Adipose tissue (tissue), 3 donors: Measurements from ENCODE around the gene TUBA3E. TPM values are rescaled to one million over a fixed set of nuclear protein-coding genes. Genes with fewer than 3 reads are reported as not detected.
"Not testable (repeated sequence)": the region's sequence is repeated elsewhere in the genome, so short reads cannot be mapped to it uniquely, and the experiment has no call there.

ENCODE experiments used
- H3K27ac ChIP-seq: one replicate; pipeline ENCODE4 v1.5.1; 2013; ENCODE audit warnings: low read depth, low read length
- WGBS, 3 donors: extraction: QIAGEN DNeasy Blood & Tissue Kit; methylation state at CpG; one replicate each; pipeline ENCODE4 v1.1.7; 2013; 5-methylcytosine and 5-hydroxymethylcytosine counted together
- polyA plus RNA-seq, 3 donors: library from polyadenylated mRNA; stranded (reverse); fragments of 200-250 nt; gene quantifications; one replicate each; pipeline ENCODE4 v1.2.3, GENCODE V29; 2013
- donor health status: healthy with polysubstance abuse.
- donor health status: Bipolar disorder and iron deficiency.
- donor health status: healthy.

Gene TUBA3E
- polyA plus RNA-seq, 3 donors = 0.05 TPM; not detected in 2

DNA sequence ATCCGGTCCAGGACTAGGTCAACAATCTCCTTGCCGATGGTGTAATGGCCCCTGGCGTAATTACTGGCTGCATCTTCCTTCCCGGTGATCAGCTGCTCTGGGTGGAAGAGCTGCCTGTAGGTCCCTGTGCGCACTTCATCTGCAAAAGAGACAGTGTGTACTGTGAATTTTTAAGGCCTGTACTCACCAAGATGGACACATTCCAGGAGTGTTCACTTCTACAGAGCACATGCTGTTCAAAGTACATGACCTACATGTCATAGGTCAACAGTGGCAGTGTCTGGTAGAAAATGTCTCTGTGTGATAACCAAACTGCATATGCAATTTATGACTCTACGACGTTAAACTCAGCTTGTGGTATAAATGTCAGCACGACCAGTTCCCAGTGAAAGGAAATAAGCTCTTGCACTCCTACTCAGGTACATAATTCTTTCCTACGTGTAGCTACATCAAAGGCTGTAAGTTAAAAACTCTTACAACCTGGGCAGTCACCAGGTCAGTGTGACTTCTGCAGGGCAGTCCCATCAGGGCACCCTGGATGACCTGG lies 3.1 kb downstream of the TUBA3E start:
- 68 to 85% (median 83%) methylated on average over 9 of the region's 9 CpGs for WGBS, 3 donors
- not testable (repeated sequence) for H3K27ac ChIP-seq

DNA sequence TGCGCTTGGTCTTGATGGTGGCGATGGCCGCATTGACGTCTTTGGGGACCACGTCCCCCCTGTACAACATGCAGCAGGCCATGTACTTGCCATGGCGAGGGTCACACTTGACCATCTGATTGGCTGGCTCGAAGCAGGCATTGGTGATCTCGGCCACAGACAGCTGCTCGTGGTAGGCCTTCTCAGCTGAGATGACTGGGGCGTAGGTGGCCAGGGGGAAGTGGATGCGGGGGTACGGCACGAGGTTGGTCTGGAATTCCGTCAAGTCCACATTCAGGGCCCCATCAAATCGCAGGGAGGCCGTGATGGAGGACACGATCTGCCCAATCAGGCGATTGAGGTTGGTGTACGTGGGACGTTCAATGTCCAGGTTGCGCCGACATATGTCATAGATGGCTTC lies 4.4 kb downstream of the TUBA3E start:
- WGBS, 3 donors = 89 to 91% (median 90%) methylated on average over 22 of the region's 22 CpGs
- not testable (repeated sequence) for H3K27ac ChIP-seq

DNA sequence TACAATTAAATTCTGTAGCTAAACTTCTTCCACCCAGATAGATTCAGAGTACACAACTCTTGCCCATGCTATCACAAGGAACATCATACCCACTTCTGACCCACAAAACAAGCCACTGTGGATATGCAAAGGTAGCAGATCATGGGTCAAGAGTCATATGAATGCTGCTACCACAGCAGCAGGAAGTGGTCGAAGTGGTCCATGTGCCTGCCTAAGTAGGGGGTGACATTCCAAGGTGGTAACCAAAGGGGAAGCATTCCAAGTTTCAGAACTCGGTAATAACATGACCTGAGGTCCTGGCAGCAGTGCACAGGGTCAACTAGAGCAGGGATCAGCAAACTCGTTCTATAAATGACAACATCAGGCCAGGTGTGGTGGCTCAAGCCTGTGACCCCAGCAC lies 5.8 kb downstream of the TUBA3E start:
- 75 to 80% (median 76%) methylated on average over 3 of the region's 3 CpGs for WGBS, 3 donors
- not testable (repeated sequence) for H3K27ac ChIP-seq

DNA sequence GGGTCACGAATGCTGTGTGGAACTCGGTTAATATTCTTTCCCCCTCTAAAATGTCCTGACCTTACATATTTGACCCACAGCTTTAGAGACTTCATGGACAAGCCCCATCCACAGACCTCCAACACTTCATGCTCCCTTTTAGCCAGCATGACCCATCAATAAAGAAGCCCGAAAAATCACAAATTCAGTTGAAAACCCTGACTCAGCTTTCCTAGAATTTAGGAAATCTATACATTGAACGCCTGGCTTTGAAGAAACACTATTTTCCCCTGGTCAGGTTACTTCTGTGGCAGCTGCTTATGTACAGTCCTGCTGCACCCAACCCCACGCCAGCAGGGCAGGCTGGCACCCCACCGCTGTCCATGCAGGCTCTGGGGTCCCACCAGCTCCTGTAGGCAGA lies 6.9 kb downstream of the TUBA3E start:
- H3K27ac ChIP-seq = not testable (repeated sequence)
- whole genome bisulfite sequencing, 3 donors = 91 to 95% (median 95%) methylated on average over 6 of the region's 6 CpGs

DNA sequence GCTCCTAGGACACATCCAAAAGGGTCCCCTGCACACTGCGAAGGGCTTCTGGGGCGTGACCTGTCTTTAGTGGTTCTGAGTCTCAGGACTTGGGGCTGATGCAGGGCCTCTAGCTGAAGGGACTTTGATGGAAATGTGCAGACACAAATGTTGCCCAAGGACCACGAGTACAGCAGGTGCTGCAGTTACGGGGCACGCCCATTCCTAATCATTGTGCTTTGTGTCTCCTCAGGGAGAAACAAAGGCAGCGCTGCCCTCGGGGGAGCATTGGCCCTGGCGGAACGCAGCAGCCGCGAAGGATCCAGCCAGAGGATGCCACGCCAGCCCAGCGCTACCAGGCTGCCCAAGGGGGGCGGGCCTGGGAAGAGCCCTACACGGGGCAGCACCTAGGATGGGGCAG lies 8.0 kb downstream of the TUBA3E start:
- 90 to 93% (median 91%) methylated on average over 15 of the region's 15 CpGs for WGBS, 3 donors
- H3K27ac ChIP-seq = no peak overlapping the region

DNA sequence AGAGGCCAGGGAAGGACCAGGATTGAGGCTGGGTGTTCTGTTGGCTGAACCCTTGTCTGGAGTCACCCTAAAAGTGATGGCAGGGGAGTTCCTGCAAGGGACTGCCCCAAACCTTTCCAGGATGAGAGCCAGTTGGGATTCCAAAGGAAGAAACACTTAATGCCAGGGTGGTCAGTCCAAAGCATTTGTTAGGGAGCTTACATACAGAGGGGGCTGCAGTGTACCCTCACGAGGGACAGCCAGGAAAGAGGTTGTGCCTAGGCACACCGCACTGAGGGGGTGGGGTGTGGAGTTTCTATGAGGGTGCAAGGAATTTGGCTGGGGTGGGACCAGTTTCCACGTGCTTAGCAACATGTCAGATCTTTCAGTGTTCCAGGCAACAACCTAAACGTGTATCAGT lies 9.3 kb downstream of the TUBA3E start:
- 70 to 87% (median 78%) methylated on average over 3 to 4 of the region's 4 CpGs for WGBS, 3 donors
- H3K27ac ChIP-seq = not testable (repeated sequence)

DNA sequence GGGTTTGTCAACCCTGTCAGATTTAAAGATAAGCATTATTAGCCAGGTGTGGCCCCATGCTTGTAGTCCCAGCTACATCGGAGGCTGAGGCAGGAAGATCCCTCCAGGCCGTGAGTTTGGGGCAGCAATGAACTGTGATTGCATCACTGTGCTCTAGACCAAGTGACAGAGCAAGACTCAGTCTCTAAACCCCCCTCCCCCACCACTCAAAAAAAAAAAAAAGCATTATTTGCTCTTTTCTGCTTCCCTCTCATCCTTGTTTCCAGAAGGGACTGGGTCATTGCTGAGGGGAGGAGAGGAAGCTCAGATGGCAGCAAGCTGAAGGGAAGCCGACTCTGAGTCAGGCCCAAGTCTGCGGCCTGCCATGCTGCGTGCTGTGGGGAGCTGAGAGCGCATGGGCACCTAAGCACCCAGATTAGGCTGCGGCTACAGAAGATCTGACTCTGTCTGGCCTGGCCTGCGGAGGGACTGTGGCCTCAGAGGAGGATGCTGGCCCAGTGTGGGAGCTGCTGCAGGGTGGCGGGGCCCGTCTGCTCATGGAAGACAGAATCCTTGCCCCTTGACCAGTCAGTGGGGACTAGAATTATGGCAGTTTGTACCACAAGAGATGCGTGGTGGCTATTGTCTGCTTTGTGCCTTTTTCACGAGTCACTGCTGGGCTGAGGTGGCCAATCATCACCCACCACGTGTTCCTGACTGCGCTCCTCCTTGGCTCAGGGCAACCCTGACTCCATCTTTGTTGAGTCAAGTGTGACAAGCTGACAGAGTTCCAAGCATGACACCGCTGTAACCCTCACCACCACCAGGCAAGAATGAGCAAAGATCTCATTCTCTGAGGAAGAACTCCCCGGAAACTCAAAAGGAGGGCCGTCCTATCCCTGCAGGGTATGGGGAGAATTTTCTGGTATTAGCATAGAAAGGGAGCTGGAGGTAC lies 10.1 kb downstream of the TUBA3E start:
- WGBS, 3 donors = 88 to 91% (median 90%) methylated on average over 17 of the region's 17 CpGs
- not testable (repeated sequence) for H3K27ac ChIP-seq

DNA sequence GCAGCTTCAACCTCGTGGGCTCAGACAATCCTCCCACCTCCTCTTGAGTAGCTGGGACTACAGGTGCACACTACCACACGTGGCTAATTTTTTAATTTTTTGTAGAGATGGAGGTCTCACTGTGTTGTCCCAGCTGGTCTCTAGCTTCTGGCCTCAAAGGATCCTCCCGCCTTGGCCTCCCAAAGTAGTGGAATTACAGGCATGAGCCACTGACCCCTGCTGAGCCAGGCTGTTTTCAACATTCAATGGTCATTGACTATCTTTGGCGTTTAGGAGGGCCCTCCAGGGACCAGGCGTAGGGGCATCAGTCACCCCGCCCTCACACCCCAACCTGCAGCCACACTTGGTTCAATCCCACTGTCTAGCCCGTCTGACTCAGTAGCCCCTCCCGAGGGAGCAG lies 11.0 kb downstream of the TUBA3E start:
- 79 to 91% (median 79%) methylated on average over 6 to 8 of the region's 8 CpGs for WGBS, 3 donors
- no peak overlapping the region for H3K27ac ChIP-seq

DNA sequence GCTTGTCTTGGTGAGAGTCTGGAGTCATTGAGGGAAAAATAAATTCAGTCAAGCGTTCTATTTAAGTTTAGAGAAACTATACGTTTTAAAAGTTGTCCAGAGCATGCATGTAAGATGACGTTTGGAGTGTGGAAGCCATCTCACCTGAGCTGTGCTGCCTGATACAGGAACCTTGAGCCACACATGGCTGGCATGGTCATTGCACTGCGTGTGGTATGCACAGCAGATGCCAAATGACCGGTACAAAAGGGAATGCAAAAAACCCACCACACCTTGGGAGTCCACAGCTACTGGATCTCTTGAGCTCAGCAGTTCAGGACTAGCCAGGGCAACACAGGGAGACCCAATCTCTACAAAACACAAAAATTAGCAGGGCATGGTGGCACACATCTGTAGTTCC lies 11.8 kb downstream of the TUBA3E start:
- no peak overlapping the region for H3K27ac ChIP-seq
- WGBS, 3 donors = 85 to 88% (median 86%) methylated on average over 5 of the region's 5 CpGs

DNA sequence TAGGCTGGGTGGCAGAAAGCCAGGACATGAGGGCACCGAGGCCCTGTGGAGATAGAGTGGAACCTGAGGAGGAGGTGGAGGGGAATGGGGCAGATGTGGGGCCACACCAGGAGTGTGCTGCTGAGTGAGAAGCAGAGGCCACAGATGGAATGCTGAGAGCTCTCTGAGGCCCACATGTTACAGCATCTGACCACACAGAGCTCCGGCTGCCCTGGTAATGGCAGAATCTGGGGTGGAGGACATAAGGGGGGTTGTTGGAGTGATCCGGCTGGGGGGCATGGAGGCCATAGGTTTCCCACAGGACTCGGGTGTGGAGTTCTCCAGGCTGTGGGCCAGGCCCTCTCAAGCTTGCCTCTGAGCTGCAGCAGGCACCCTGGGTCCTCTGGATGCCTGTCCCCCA lies 12.3 kb downstream of the TUBA3E start:
- 80 to 85% (median 81%) methylated on average over 4 of the region's 4 CpGs for WGBS, 3 donors
- H3K27ac ChIP-seq = no peak overlapping the region

DNA sequence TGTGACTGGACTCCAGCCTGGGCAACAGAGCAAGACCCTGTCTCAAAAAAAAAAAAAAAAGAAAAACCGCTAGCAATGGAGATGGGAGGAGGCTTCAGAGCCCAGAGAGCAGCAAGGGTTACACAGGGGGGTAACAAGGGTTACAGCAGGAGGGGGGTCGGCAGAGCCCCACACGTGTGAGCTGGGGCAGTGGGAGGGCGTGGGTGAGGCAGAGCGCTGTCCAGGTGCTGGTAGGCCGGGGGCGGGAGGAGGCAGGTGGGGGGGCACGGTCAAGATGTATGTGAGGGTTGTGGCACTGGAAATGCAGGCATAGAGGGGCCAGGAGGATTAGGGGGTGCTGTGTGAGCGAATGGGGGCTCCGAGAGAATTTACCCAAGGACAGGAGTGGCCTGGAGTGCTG lies 12.8 kb downstream of the TUBA3E start:
- 80 to 91% (median 89%) methylated on average over 4 to 10 of the region's 10 CpGs for WGBS, 3 donors
- no peak overlapping the region for H3K27ac ChIP-seq

DNA sequence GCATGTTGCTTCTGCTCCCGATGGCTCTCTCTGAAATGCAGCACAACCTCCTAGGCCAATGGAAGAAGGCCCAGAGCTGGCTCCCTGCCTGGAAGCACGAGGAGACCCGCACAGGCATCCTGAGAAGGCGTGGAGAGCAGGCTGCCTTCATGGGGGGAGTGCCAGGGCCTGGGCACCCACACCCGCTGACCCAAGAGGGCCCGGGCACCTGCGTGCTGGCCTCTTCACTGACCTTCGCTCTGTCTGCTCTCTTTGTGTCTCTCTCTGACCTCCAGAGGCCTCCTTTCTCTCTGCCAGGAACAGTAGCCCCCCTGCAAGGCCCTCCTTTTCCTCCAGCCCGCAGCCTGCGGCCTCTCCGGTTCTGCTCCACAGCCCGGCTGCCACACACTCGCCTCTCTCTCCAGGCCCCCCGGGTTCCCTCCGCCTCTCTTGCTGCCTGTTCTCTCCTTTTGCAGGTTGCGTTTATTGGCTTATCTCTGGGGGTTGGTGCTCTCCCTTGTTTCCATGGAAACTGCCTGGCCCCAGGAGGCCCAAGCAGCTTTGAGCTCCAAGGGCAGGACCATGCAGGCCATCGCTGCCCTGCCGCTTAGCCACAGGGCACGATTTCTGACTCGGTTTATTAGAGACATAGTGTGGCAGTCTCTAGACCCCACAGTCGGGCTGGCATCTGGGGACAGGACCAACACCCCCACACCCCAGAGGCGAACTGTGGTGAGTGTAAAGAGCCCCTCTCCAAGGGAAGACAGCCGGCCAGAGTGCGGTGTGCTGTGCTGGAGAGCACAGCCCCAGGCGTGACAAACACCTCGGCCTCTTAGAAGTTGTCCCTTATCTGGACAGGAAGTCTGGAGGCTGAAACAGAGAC lies 14.5 kb downstream of the TUBA3E start:
- WGBS, 3 donors = 55 to 75% (median 75%) methylated on average over 23 to 26 of the region's 26 CpGs
- H3K27ac ChIP-seq = no peak overlapping the region

DNA sequence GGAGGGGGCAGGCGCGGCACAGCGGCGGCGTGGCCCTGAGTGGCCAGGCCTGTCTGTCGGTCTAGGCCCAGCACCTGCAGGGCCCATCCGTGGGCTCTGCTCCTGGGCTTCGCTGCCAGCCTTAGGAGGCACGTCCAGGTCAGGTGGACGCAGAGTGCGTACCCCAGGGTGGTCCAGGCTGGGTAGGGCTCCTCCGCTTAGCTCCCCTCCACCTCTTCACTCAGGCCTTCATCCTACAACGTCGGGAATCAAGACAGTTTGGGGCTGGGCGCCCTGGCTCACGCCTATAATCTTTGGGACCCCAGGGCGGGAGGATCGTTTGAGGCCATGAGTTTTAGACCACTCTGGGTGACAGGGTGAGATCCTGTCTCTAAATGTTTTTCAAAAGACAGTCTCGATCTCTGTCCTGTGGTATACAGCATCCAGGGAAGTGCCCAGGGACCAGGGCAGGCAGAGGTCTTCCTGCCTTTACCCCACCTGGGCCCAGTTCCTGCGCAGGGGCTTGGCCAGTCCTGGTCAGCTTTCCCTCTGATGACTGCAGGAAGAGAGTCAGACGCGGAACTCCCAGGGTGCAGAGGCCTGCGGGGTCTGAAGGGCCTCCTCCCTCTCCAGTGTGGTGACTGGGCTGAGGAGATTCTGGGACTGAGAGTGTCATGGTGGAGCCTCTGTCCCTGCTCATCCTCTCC lies 15.3 kb downstream of the TUBA3E start:
- not testable (repeated sequence) for H3K27ac ChIP-seq
- WGBS, 3 donors = 23 to 30% (median 26%) methylated on average over 18 to 23 of the region's 23 CpGs

DNA sequence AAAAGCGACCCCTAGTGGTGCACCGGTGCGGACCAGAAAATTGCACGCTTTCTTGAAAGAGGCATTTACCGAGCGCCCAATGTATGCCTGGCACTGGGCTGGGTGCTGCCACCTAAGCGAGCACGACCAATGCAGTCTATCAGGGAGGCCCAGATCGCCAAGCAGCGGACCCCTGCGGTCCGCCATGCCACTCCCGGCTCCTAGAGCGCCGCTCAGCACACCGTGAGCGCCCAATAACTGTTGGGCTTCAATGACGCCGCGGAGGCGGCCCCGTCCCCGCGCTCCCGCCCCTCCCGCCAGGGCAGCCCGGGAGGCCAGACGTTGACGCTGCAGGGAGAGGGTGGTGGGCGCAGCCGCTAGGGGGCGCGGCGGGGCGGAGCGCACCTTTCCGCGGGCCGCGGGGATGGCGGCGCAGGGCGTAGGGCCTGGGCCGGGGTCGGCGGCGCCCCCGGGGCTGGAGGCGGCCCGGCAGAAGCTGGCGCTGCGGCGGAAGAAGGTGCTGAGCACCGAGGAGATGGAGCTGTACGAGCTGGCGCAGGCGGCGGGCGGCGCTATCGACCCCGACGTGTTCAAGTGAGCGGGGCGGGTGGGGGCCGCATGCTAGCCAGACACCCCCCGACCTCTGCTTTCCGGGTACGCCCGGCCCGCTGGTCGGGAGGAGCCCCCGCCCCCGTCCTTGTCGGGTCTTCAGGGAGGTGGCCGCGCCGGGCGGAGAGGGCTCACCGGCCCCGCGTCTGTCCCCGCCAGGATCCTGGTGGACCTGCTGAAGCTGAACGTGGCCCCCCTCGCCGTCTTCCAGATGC lies 16.2 kb downstream of the TUBA3E start, which contains the start of gene MZT2B:
Gene MZT2B, plus strand, starts transcription at position 383 of the 803 bp plus-strand sequence. Its CDS starts 21 bp downstream, at position 404.
- H3K27ac ChIP-seq = peak within 1 kb of the TSS; percentile 40
- 0 to 1% (median 1%) methylated on average over 77 to 83 of the region's 86 CpGs for WGBS, 3 donors

DNA sequence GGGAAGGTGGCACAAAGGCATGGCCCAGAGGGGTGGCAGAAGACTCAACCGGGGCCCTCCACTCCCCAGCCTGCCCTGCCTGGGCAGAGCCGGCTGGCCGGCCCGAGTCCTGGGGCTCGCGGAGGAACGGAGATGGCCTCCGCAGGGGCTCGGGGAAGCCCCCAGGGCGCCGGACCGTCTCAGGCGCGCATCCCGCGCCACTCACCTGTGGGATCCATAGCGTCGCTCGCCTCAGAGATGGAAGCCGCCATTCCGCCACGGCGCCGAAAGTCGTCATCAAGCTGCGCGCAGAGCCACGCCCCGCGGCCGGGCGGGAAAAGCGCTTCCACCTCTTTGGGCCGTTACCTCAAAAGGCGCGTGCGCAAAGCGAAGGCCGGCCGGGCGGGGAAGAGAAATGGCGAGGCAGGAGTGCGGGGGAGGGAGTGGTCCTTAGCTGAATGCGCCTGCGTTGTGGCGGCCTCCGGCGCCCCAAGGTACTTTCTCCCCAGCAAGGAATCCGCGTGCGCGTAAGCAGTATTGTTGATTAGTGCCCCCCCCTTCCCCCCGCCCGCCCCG lies 16.8 kb downstream of the TUBA3E start, which contains the start of gene SMPD4:
Gene SMPD4, minus strand, starts transcription at position 278 of the 555 bp plus-strand sequence. CDS start 5,010 bp downstream, outside the sequence.
- peak within 1 kb of the TSS; percentile 40 for H3K27ac ChIP-seq
- WGBS, 3 donors = 0 to 1% (median 0%) methylated on average over 48 to 55 of the region's 55 CpGs

DNA sequence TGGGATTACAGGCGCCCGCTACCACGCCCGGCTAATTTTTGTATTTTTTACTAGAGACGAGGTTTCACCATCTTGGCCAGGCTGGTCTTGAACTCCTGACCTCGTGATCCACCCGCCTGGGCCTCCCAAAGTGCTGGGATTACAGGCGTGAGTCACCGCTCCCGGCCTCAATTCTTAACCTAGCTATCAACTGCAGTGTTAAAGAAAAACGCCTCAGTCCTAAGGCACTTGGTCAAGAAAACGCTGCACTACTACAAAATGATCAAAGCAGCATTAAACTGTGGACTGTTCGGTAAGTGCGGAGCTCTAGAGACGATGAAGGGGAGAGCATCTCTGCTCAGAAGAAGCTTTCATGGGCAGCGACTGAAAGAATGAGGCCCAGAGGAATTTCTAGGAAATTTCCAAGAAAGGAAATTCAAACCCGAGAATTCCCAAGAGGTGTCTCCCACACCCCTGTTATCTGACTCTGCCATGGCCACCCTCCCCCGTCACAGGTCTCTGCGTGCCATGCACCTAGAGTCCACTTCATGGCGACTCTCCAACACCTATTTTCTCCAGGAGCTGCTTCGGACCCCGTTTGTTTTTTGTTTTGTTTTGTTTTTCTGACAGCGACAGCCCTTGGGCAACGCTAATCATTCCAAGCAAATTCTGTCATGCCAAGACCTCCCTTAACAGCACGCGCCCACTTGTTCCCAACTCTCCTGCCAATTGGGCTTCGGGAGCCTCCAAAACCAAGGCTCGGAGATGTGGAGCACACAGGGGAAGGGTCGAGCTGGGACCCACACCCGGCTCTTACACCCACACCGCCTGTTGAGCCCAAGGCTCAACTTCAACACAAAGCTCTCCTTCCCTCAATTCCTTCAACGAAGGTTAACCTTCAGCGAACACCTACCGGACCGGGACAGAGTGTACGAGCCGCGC lies 17.6 kb downstream of the TUBA3E start:
- WGBS, 3 donors = 20 to 27% (median 26%) methylated on average over 38 of the region's 38 CpGs
- H3K27ac ChIP-seq = peak overlapping the region; percentile 40
